ENCODE results near the gene GORASP2.

DNA sequence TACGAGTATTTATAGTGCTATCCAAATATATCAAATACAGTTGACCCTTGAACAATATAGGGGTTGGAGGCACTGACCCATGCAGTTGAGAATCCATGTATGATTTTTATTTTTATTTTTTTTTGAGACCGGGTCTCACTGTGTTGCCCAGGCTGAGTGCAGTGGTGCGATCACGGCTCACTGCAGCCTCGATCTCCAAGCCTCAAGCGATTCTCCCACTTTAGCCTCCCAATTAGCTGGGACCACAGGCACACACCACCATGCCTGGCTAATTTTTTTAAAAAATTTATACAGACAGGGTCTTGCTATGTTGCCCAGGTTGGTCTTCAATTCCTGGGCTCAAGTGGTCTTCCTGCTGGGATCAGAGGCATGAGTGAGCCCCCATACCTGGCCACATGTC lies 70.6 kb downstream of the GORASP2 start:
- TF ChIP-seq POLR2AphosphoS5 (IDR thresholded peaks at IDR 0.05; ENCODE audit: low read depth) (no peak), EZH2 (IDR thresholded peaks at IDR 0.05; ENCODE audit: low read depth, unreplicated experiment) (no peak), EZH2phosphoT487 (IDR thresholded peaks at IDR 0.05; ENCODE audit: unreplicated experiment) (no peak)
